Pancreas (tissue), 10 donors: Measurements from ENCODE around the gene KCTD8. TPM values are rescaled to one million over a fixed set of nuclear protein-coding genes. Genes with fewer than 3 reads are reported as not detected.
A peak's percentile ranks its signal among the peaks of the same experiment; 100 is the strongest.
"Not testable (repeated sequence)": the region's sequence is repeated elsewhere in the genome, so short reads cannot be mapped to it uniquely, and the experiment has no call there.

Source experiments
- ATAC-seq, 4 donors: fragments of 200-7000 bp; cut with Tn5 transposase; one replicate each; pipeline versions ENCODE4 v1.8.0 to v1.9.1; 2020; ENCODE audit warnings: mild to moderate bottlenecking in 4 of 4, moderate library complexity in 4 of 4
- DNase-seq, 6 donors: peaks; one replicate each; pipeline ENCODE4 v3.0.0-alpha.2; 2020
- FAIRE-seq: peaks from 2 replicates; lab custom pipeline; 2012; peaks lifted over from hg19 to GRCh38; lab: Jason Lieb, UNC
- H3K27ac ChIP-seq, 4 donors: fragments of 200-600 bp; sonication (generic); 1 replicate in 3 of 4; 2 replicates in 1 of 4; pipeline versions ENCODE4 v1.5.0 to v1.8.0; 2020
- H3K27me3 ChIP-seq, 4 donors: fragments of 200-600 bp; one replicate each; pipeline ENCODE4 v1.8.0; 2021
- H3K36me3 ChIP-seq, 3 donors: fragments of 200-600 bp; sonication (generic) in 1 of 3; one replicate each; pipeline versions ENCODE4 v1.5.0 to v1.8.0; 2020 to 2021
- H3K4me1 ChIP-seq, 3 donors: fragments of 200-600 bp; one replicate each; pipeline ENCODE4 v1.8.0; 2021
- H3K4me3 ChIP-seq, 4 donors: fragments of 200-600 bp; sonication (generic) in 2 of 4; one replicate each; pipeline versions ENCODE4 v1.5.0 to v1.8.0; 2020 to 2021
- H3K9me3 ChIP-seq, 4 donors: fragments of 200-600 bp; one replicate each; pipeline ENCODE4 v1.8.0; 2021
- CTCF ChIP-seq, 4 donors: fragments of 200-600 bp; sonication (generic) in 3 of 4; IDR thresholded peaks; one replicate each; pipeline versions ENCODE4 v1.5.0 to v1.8.0; 2021; ENCODE audit warnings: antibody characterized with exemption in 4 of 4
- WGBS, 2 donors: extraction: QIAGEN DNeasy Blood & Tissue Kit; methylation state at CpG; one replicate each; pipeline ENCODE4 v1.1.7; 2013; 5-methylcytosine and 5-hydroxymethylcytosine counted together
- intact Hi-C, 3 donors: fragments of 100-400 bp; cut with DNase I; formaldehyde crosslinking; loops; one replicate each; pipeline versions ENCODE4 v1.11.1 to v1.14.2; 2022
- polyA plus RNA-seq, 2 donors: library from polyadenylated mRNA; stranded (reverse); fragments of 200-250 nt; gene quantifications; one replicate each; pipeline ENCODE4 v1.2.3, GENCODE V29; 2013
- total RNA-seq, 6 donors: library from RNA; stranded (reverse); fragmentation: NEBNext Ultra II Directional in 4 of 6; extraction: Animal tissue kit (Norgen Biotek cat#: 25700) in 4 of 6; gene quantifications; one replicate each; pipeline versions ENCODE4 v1.2.1 to v1.2.4, GENCODE V29; 2021 to 2023
- donor health status: healthy with polysubstance abuse.
- donor health status: DM: no; HTN: no; CAD: no; lungs with moderate emphysema.
- donor health status: DM: no; HTN: no; CAD: no.
- donor health status: control.
- donor health status: control.
- donor health status: Bipolar disorder and iron deficiency.
- donor health status: DM: yes; HTN: yes; CAD: no.
- donor health status: DM: no; HTN: no; CAD: no.
- donor health status: DM: no; HTN: no; CAD: no.
- donor health status: DM: yes; HTN: yes; CAD: no.

The KCTD8 gene
- total and polyA plus RNA-seq, 8 donors: 0.09 to 1.1 (median 0.25) TPM

GRCh38 chr4:44186096-44186849 is 262.3 kb downstream of the KCTD8 start:
- Histone ChIP-seq H3K9me3 (no peaks in the 10 kb centered on the region), H3K27ac (no peak overlapping the region), H3K36me3 (no peaks in the 10 kb centered on the region), H3K4me3 (no peak overlapping the region), H3K27me3 (no peaks in the 10 kb centered on the region), H3K4me1 (no peaks in the 10 kb centered on the region)
- no peak for ATAC-seq
- no peak for FAIRE-seq
- intact Hi-C loops: no loop called here
- WGBS, 2 donors: 73 to 82% methylated on average over 23 of the region's 23 CpGs
- no peak for TF ChIP-seq CTCF (IDR thresholded peaks at IDR 0.05)
- DNase-seq: peak in 1 of 6 donors; percentile 43

GRCh38 chr4:44181491-44182349 is 266.9 kb downstream of the KCTD8 start:
- H3K9me3 ChIP-seq, FAIRE-seq, H3K27me3 ChIP-seq, H3K4me1 ChIP-seq, H3K4me3 ChIP-seq, intact Hi-C loops, H3K27ac ChIP-seq, H3K36me3 ChIP-seq, ATAC-seq: not testable (repeated sequence)
- DNase-seq: peak in 2 of 6 donors; percentile 39 to 53
- WGBS, 2 donors: 89 to 92% methylated on average over 39 to 54 of the region's 54 CpGs

- FAIRE-seq, H3K9me3 ChIP-seq, H3K4me1 ChIP-seq, ATAC-seq, H3K36me3 ChIP-seq, intact Hi-C loops, H3K4me3 ChIP-seq, H3K27me3 ChIP-seq, H3K27ac ChIP-seq: not testable (repeated sequence)
- WGBS, 2 donors: 90 to 91% methylated on average over 20 to 27 of the region's 27 CpGs
- peak in 3 of 6 donors; percentile 8 to 61 (median 20) for DNase-seq
Observed at GRCh38 chr4:44167766-44168165, 280.8 kb downstream of the KCTD8 start.

- no peak for TF ChIP-seq CTCF (IDR thresholded peaks at IDR 0.05)
- WGBS, 2 donors: 61 to 75% methylated on average over 1 of the region's 1 CpG
- intact Hi-C loops: no loop called here
- no peak for ATAC-seq
- no peak for DNase-seq
- Histone ChIP-seq H3K4me1 (no peaks in the 10 kb centered on the region), H3K4me3 (no peak overlapping the region), H3K9me3 (no peaks in the 10 kb centered on the region), H3K27me3 (no peaks in the 10 kb centered on the region), H3K27ac (no peak overlapping the region), H3K36me3 (no peaks in the 10 kb centered on the region)
- FAIRE-seq: no peak
Observed at GRCh38 chr4:44165938-44166337, 282.7 kb downstream of the KCTD8 start.

GRCh38 chr4:44162538-44163270 is 285.9 kb downstream of the KCTD8 start:
- FAIRE-seq (no peak), DNase-seq (no peak)
- WGBS, 2 donors: 15 to 18% methylated on average over 2 of the region's 2 CpGs

More at GRCh38 chr4:44162538-44163270, 285.9 kb downstream of the KCTD8 start:
- Histone ChIP-seq H3K27ac (no peak overlapping the region), H3K4me3 (no peak overlapping the region), H3K36me3 (no peaks in the 10 kb centered on the region), H3K27me3 (no peaks in the 10 kb centered on the region), H3K4me1 (no peaks in the 10 kb centered on the region), H3K9me3 (no peaks in the 10 kb centered on the region)
- intact Hi-C loops: no loop called here
- peak in 1 of 4 donors; percentile 72 for ATAC-seq
- no peak for TF ChIP-seq CTCF (IDR thresholded peaks at IDR 0.05)
